Measurements from ENCODE around the gene PLEKHA7. TPM values are rescaled to one million over a fixed set of nuclear protein-coding genes. Genes with fewer than 3 reads are reported as not detected.
A peak's percentile ranks its signal among the peaks of the same experiment; 100 is the strongest.

Gene PLEKHA7
- polyA plus RNA-seq, 4 donors: 28.1 to 69.3 (median 57.5) TPM

GRCh38 chr11:16953663-16954062 is 60.6 kb downstream of the PLEKHA7 start:
- H3K4me3 ChIP-seq (ENCODE audit: low read depth in 1 of 3, low read length in 3 of 3): no peak overlapping the region
- H3K36me3 ChIP-seq (ENCODE audit: control insufficient read depth in 3 of 3, insufficient read depth in 2 of 3, low read depth in 1 of 3, low read length in 3 of 3): peaks cover 0 to 6% (median 0%) of the 10 kb centered on the region in 3 donors
- H3K27ac ChIP-seq (ENCODE audit: low read depth in 1 of 3, low read length in 2 of 3): peak overlapping the region in 1 of 3 donors; percentile 78
- FAIRE-seq (no peak), DNase-seq (peak in 1 of 2 donors; percentile 42)
- no peaks in the 10 kb centered on the region for H3K9me3 ChIP-seq (ENCODE audit: control insufficient read depth in 2 of 2, insufficient read depth in 1 of 2, low read depth in 1 of 2, low read length in 1 of 2)
- H3K4me1 ChIP-seq (ENCODE audit: control insufficient read depth in 3 of 3, insufficient read depth in 2 of 3, low read depth in 1 of 3, low read length in 2 of 3): peaks cover under 1 to 53% (median 9%) of the 10 kb centered on the region in 3 donors
- no peaks in the 10 kb centered on the region for H3K27me3 ChIP-seq (ENCODE audit: control insufficient read depth in 3 of 3, insufficient read depth in 3 of 3, low read length in 3 of 3)

GRCh38 chr11:16946477-16947282 is 67.5 kb downstream of the PLEKHA7 start:
- Histone ChIP-seq H3K27me3 (ENCODE audit: control insufficient read depth in 3 of 3, insufficient read depth in 3 of 3, low read length in 3 of 3) (no peaks in the 10 kb centered on the region), H3K9me3 (ENCODE audit: control insufficient read depth in 2 of 2, insufficient read depth in 1 of 2, low read depth in 1 of 2, low read length in 1 of 2) (no peaks in the 10 kb centered on the region), H3K4me3 (ENCODE audit: low read depth in 1 of 3, low read length in 3 of 3) (no peak overlapping the region), H3K36me3 (ENCODE audit: control insufficient read depth in 3 of 3, insufficient read depth in 2 of 3, low read depth in 1 of 3, low read length in 3 of 3) (peaks cover 0 to 15% (median 0%) of the 10 kb centered on the region in 3 donors), H3K27ac (ENCODE audit: low read depth in 1 of 3, low read length in 2 of 3) (peak overlapping the region in 1 of 3 donors; percentile 39), H3K4me1 (ENCODE audit: control insufficient read depth in 3 of 3, insufficient read depth in 2 of 3, low read depth in 1 of 3, low read length in 2 of 3) (peaks cover 0 to 18% (median 3%) of the 10 kb centered on the region in 3 donors)
- DNase-seq (no peak), FAIRE-seq (no peak)
- WGBS, 3 donors: 70 to 77% (median 72%) methylated on average over 6 of the region's 6 CpGs

GRCh38 chr11:16945671-16946469 is 68.3 kb downstream of the PLEKHA7 start:
- Histone ChIP-seq H3K4me1 (ENCODE audit: control insufficient read depth in 3 of 3, insufficient read depth in 2 of 3, low read depth in 1 of 3, low read length in 2 of 3) (peaks cover 0 to 18% (median 3%) of the 10 kb centered on the region in 3 donors), H3K27me3 (ENCODE audit: control insufficient read depth in 3 of 3, insufficient read depth in 3 of 3, low read length in 3 of 3) (no peaks in the 10 kb centered on the region), H3K36me3 (ENCODE audit: control insufficient read depth in 3 of 3, insufficient read depth in 2 of 3, low read depth in 1 of 3, low read length in 3 of 3) (peaks cover 0 to 18% (median 0%) of the 10 kb centered on the region in 3 donors), H3K4me3 (ENCODE audit: low read depth in 1 of 3, low read length in 3 of 3) (no peak overlapping the region), H3K9me3 (ENCODE audit: control insufficient read depth in 2 of 2, insufficient read depth in 1 of 2, low read depth in 1 of 2, low read length in 1 of 2) (no peaks in the 10 kb centered on the region), H3K27ac (ENCODE audit: low read depth in 1 of 3, low read length in 2 of 3) (peak overlapping the region in 1 of 3 donors; percentile 39)
- WGBS, 3 donors: 36 to 42% (median 39%) methylated on average over 9 of the region's 9 CpGs
- FAIRE-seq (no peak), DNase-seq (peak; percentile 82 to 83)

DNA sequence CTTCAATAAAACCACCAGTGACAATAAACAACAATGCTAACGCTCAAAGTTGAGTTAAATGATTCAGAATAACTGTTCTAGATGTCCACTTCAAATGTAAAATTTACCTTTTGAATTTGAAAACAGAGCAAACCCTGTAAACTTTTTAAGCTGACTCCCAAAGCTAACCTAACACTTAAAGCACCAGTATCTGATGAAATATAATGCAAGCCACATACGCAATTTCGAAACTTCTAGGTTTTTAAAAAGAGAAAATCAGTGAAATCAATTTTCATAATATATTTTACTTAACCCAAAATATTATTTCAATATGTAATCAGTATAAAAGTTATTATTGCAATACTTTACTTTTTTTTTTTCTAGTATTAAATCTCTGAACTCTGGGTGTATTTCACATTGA is 71.3 kb downstream of the PLEKHA7 start:
- Histone ChIP-seq H3K27me3 (ENCODE audit: control insufficient read depth in 3 of 3, insufficient read depth in 3 of 3, low read length in 3 of 3) (no peaks in the 10 kb centered on the region), H3K4me3 (ENCODE audit: low read depth in 1 of 3, low read length in 3 of 3) (no peak overlapping the region), H3K4me1 (ENCODE audit: control insufficient read depth in 3 of 3, insufficient read depth in 2 of 3, low read depth in 1 of 3, low read length in 2 of 3) (peaks cover 0 to 10% (median 3%) of the 10 kb centered on the region in 3 donors), H3K27ac (ENCODE audit: low read depth in 1 of 3, low read length in 2 of 3) (no peak overlapping the region), H3K36me3 (ENCODE audit: control insufficient read depth in 3 of 3, insufficient read depth in 2 of 3, low read depth in 1 of 3, low read length in 3 of 3) (peaks cover 0 to 18% (median 0%) of the 10 kb centered on the region in 3 donors), H3K9me3 (ENCODE audit: control insufficient read depth in 2 of 2, insufficient read depth in 1 of 2, low read depth in 1 of 2, low read length in 1 of 2) (no peaks in the 10 kb centered on the region)
- DNase-seq: no peak
- no peak for FAIRE-seq
- WGBS, 3 donors: 87 to 91% (median 91%) methylated on average over 3 of the region's 3 CpGs

DNA sequence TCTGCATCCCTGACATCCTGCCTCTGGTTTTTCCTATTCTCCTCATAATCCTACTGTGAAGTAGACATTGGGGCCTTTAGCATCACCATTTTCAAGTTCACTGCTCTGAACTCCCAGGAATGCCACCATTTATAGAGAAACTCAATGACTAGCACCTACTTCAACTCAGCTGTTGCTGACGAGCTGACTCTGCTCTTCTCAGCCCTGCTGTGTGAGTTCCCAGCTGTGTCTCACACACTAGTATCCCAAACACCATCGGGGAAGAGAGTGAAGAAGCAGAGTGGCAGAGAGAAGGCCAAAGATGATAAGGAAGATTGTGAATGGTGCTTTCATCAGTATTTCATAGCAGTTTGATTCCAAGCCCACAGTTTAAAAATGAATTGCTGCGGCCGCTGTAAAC is 71.9 kb downstream of the PLEKHA7 start:
- DNase-seq (no peak), FAIRE-seq (no peak)
- Histone ChIP-seq H3K36me3 (ENCODE audit: control insufficient read depth in 3 of 3, insufficient read depth in 2 of 3, low read depth in 1 of 3, low read length in 3 of 3) (peaks cover 0 to 18% (median 0%) of the 10 kb centered on the region in 3 donors), H3K9me3 (ENCODE audit: control insufficient read depth in 2 of 2, insufficient read depth in 1 of 2, low read depth in 1 of 2, low read length in 1 of 2) (no peaks in the 10 kb centered on the region), H3K4me3 (ENCODE audit: low read depth in 1 of 3, low read length in 3 of 3) (no peak overlapping the region), H3K4me1 (ENCODE audit: control insufficient read depth in 3 of 3, insufficient read depth in 2 of 3, low read depth in 1 of 3, low read length in 2 of 3) (peaks cover 0 to 10% (median 3%) of the 10 kb centered on the region in 3 donors), H3K27ac (ENCODE audit: low read depth in 1 of 3, low read length in 2 of 3) (no peak overlapping the region), H3K27me3 (ENCODE audit: control insufficient read depth in 3 of 3, insufficient read depth in 3 of 3, low read length in 3 of 3) (no peaks in the 10 kb centered on the region)
- WGBS, 3 donors: 82 to 87% (median 85%) methylated on average over 4 of the region's 4 CpGs

DNA sequence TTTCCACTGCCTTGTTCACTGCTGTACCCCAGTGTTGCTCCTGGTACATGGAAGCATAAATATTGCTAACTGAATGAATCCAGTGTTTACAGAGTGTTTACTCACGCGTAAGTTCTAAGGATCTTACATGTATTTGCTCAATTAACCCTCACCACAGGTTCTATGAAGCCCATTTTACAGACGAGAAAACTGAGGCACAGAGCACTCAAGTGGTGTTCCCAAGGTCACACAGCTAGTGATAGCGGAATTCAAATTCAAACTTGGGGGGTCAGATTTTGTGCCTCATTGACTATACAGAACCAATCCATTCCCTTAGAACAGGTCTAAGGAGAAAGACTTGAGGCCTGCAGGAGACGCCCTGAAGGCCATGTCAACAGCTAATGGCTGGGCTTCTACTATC is 72.3 kb downstream of the PLEKHA7 start:
- no peaks in the 10 kb centered on the region for H3K27me3 ChIP-seq (ENCODE audit: control insufficient read depth in 3 of 3, insufficient read depth in 3 of 3, low read length in 3 of 3)
- no peak overlapping the region for H3K4me3 ChIP-seq (ENCODE audit: low read depth in 1 of 3, low read length in 3 of 3)
- FAIRE-seq (no peak), DNase-seq (no peak)
- no peak overlapping the region for H3K27ac ChIP-seq (ENCODE audit: low read depth in 1 of 3, low read length in 2 of 3)
- 74 to 76% (median 74%) methylated on average over 5 of the region's 5 CpGs for WGBS, 3 donors
- H3K36me3 ChIP-seq (ENCODE audit: control insufficient read depth in 3 of 3, insufficient read depth in 2 of 3, low read depth in 1 of 3, low read length in 3 of 3): peaks cover 0 to 18% (median 0%) of the 10 kb centered on the region in 3 donors
- H3K9me3 ChIP-seq (ENCODE audit: control insufficient read depth in 2 of 2, insufficient read depth in 1 of 2, low read depth in 1 of 2, low read length in 1 of 2): no peaks in the 10 kb centered on the region
- H3K4me1 ChIP-seq (ENCODE audit: control insufficient read depth in 3 of 3, insufficient read depth in 2 of 3, low read depth in 1 of 3, low read length in 2 of 3): peaks cover 0 to 14% (median 3%) of the 10 kb centered on the region in 3 donors

GRCh38 chr11:16938061-16938460 is 76.2 kb downstream of the PLEKHA7 start:
- Histone ChIP-seq H3K9me3 (ENCODE audit: control insufficient read depth in 2 of 2, insufficient read depth in 1 of 2, low read depth in 1 of 2, low read length in 1 of 2) (no peaks in the 10 kb centered on the region), H3K36me3 (ENCODE audit: control insufficient read depth in 3 of 3, insufficient read depth in 2 of 3, low read depth in 1 of 3, low read length in 3 of 3) (peaks cover 0 to 21% (median 2%) of the 10 kb centered on the region in 3 donors), H3K4me3 (ENCODE audit: low read depth in 1 of 3, low read length in 3 of 3) (no peak overlapping the region), H3K27me3 (ENCODE audit: control insufficient read depth in 3 of 3, insufficient read depth in 3 of 3, low read length in 3 of 3) (no peaks in the 10 kb centered on the region), H3K27ac (ENCODE audit: low read depth in 1 of 3, low read length in 2 of 3) (no peak overlapping the region), H3K4me1 (ENCODE audit: control insufficient read depth in 3 of 3, insufficient read depth in 2 of 3, low read depth in 1 of 3, low read length in 2 of 3) (peaks cover 0 to 13% (median 0%) of the 10 kb centered on the region in 3 donors)
- DNase-seq: no peak
- FAIRE-seq: no peak
- 71 to 75% (median 72%) methylated on average over 3 of the region's 3 CpGs for WGBS, 3 donors

DNA sequence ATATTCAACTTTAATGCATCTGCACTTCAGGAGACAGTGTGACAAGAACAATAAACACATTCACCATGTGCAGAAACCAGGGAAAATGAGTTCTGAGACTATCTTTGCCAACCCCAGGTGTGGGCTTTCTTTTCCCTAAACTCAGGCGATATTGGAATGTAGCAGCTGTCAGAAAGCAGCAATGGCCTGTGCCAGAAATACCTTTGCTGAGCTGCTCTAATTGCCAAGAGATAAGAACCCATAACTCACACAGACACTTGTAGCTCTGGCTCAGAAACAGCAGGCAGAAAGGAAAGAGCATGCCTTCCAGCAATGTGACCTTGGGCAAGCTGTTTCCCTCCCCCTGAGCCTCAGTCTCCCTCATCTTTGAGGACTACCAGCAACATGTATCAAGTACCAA is 77.6 kb downstream of the PLEKHA7 start:
- Histone ChIP-seq H3K4me1 (ENCODE audit: control insufficient read depth in 3 of 3, insufficient read depth in 2 of 3, low read depth in 1 of 3, low read length in 2 of 3) (peaks cover 0 to 13% (median 0%) of the 10 kb centered on the region in 3 donors), H3K9me3 (ENCODE audit: control insufficient read depth in 2 of 2, insufficient read depth in 1 of 2, low read depth in 1 of 2, low read length in 1 of 2) (no peaks in the 10 kb centered on the region), H3K27ac (ENCODE audit: low read depth in 1 of 3, low read length in 2 of 3) (peak overlapping the region in 2 of 3 donors; percentile 2 to 45), H3K4me3 (ENCODE audit: low read depth in 1 of 3, low read length in 3 of 3) (no peak overlapping the region), H3K27me3 (ENCODE audit: control insufficient read depth in 3 of 3, insufficient read depth in 3 of 3, low read length in 3 of 3) (no peaks in the 10 kb centered on the region), H3K36me3 (ENCODE audit: control insufficient read depth in 3 of 3, insufficient read depth in 2 of 3, low read depth in 1 of 3, low read length in 3 of 3) (peaks cover 0 to 21% (median 2%) of the 10 kb centered on the region in 3 donors)
- DNase-seq: peak in 1 of 2 donors; percentile 62
- FAIRE-seq: no peak
- 10 to 73% (median 42%) methylated on average over 1 of the region's 1 CpG for WGBS, 3 donors
